ENCODE results near the gene OTUD4.

DNA sequence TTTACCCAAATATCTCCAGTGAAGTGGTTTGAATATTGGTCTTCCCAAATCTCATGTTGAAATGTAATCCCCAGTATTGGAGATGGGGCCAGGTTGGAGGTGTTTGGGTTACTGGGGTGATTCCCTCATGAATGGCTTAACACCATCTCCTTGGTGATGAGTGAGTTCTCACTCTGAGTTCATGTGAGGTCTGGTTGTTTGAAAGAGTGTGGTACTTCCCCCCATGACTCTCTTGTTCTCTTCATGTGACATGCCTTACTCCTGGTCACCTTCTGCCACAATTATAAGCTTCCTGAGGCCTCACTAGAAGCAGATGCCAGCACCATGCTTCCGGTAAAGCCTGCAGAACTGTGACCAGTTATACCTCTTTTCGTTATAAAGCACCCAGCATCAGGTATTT lies 32.9 kb upstream of the OTUD4 start:
- TF ChIP-seq, protein P1, sequence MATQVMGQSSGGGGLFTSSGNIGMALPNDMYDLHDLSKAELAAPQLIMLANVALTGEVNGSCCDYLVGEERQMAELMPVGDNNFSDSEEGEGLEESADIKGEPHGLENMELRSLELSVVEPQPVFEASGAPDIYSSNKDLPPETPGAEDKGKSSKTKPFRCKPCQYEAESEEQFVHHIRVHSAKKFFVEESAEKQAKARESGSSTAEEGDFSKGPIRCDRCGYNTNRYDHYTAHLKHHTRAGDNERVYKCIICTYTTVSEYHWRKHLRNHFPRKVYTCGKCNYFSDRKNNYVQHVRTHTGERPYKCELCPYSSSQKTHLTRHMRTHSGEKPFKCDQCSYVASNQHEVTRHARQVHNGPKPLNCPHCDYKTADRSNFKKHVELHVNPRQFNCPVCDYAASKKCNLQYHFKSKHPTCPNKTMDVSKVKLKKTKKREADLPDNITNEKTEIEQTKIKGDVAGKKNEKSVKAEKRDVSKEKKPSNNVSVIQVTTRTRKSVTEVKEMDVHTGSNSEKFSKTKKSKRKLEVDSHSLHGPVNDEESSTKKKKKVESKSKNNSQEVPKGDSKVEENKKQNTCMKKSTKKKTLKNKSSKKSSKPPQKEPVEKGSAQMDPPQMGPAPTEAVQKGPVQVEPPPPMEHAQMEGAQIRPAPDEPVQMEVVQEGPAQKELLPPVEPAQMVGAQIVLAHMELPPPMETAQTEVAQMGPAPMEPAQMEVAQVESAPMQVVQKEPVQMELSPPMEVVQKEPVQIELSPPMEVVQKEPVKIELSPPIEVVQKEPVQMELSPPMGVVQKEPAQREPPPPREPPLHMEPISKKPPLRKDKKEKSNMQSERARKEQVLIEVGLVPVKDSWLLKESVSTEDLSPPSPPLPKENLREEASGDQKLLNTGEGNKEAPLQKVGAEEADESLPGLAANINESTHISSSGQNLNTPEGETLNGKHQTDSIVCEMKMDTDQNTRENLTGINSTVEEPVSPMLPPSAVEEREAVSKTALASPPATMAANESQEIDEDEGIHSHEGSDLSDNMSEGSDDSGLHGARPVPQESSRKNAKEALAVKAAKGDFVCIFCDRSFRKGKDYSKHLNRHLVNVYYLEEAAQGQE (IDR thresholded peaks at IDR 0.05) = no peak
- TF ChIP-seq YY1 (IDR thresholded peaks at IDR 0.05) (no peak), RAD21 (IDR thresholded peaks at IDR 0.05) (no peak), GABPA (IDR thresholded peaks at IDR 0.05 in 1 of 2, conservative IDR thresholded peaks at IDR 0.05 in 1 of 2) (no peak), HNF4G (IDR thresholded peaks at IDR 0.05) (no peak), EGR1 (IDR thresholded peaks at IDR 0.05; ENCODE audit: low read depth in 2 of 2) (no peak), SP1 (IDR thresholded peaks at IDR 0.05) (no peak), RXRA (IDR thresholded peaks at IDR 0.05) (no peak), TAF1 (conservative IDR thresholded peaks at IDR 0.05) (no peak)
- TF ChIP-seq, protein P2, sequence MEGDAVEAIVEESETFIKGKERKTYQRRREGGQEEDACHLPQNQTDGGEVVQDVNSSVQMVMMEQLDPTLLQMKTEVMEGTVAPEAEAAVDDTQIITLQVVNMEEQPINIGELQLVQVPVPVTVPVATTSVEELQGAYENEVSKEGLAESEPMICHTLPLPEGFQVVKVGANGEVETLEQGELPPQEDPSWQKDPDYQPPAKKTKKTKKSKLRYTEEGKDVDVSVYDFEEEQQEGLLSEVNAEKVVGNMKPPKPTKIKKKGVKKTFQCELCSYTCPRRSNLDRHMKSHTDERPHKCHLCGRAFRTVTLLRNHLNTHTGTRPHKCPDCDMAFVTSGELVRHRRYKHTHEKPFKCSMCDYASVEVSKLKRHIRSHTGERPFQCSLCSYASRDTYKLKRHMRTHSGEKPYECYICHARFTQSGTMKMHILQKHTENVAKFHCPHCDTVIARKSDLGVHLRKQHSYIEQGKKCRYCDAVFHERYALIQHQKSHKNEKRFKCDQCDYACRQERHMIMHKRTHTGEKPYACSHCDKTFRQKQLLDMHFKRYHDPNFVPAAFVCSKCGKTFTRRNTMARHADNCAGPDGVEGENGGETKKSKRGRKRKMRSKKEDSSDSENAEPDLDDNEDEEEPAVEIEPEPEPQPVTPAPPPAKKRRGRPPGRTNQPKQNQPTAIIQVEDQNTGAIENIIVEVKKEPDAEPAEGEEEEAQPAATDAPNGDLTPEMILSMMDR (IDR thresholded peaks at IDR 0.05; ENCODE audit: low read depth, low read length, missing input control) = no peak
- TF ChIP-seq, protein P3, sequence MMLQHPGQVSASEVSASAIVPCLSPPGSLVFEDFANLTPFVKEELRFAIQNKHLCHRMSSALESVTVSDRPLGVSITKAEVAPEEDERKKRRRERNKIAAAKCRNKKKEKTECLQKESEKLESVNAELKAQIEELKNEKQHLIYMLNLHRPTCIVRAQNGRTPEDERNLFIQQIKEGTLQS (IDR thresholded peaks at IDR 0.05) = no peak
- TF ChIP-seq, protein P4, sequence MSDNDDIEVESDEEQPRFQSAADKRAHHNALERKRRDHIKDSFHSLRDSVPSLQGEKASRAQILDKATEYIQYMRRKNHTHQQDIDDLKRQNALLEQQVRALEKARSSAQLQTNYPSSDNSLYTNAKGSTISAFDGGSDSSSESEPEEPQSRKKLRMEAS (IDR thresholded peaks at IDR 0.05) = no peak
- TF ChIP-seq, protein P5, sequence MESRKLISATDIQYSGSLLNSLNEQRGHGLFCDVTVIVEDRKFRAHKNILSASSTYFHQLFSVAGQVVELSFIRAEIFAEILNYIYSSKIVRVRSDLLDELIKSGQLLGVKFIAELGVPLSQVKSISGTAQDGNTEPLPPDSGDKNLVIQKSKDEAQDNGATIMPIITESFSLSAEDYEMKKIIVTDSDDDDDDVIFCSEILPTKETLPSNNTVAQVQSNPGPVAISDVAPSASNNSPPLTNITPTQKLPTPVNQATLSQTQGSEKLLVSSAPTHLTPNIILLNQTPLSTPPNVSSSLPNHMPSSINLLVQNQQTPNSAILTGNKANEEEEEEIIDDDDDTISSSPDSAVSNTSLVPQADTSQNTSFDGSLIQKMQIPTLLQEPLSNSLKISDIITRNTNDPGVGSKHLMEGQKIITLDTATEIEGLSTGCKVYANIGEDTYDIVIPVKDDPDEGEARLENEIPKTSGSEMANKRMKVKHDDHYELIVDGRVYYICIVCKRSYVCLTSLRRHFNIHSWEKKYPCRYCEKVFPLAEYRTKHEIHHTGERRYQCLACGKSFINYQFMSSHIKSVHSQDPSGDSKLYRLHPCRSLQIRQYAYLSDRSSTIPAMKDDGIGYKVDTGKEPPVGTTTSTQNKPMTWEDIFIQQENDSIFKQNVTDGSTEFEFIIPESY (IDR thresholded peaks at IDR 0.05) = no peak
